ENCODE measurements around the gene CLEC17A.
"Not testable (repeated sequence)": the region's sequence is repeated elsewhere in the genome, so short reads cannot be mapped to it uniquely, and the experiment has no call there.

Gene CLEC17A

DNA sequence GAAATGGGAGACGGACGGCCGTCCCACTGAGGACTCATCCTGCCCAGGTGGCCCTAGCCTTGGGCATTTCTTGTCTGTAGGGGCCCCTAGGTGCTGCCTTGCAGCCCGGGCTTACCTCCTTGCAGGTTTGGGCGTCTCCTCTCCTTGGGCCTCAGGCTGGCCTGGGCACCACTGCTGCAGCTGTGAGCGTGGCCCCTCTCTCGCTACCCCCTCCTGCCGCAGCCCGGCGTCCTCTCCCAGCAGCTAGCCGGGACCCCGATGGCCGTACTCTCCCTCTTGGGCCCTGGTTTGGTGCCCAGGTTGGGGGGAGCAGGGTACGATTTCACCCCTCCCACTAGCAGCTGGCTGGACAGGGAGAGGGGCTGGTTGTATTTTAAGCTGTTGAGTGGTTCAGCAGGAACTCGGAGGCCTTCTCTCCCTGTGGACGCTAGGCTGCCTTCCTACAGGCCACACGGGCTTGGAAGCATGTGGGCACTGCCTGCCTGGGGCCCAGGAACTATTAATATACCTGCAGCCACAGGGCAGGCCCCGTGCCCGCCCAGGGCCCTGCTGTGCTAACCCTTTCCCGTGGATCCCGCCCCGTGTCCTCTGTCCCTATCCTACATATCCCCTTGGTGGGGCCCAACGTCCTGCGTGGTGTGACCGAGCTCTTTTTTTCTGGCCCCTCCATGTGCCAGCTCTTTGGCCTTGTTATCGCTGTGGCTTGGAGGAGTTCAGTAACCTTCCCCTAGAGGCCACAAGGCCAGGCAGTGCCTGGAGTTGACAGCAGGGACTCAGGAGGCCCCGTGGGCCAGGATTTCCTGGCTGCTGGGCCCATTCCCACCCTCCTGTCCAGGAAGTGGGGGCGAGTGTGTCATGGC, 22.7 kb upstream of the CLEC17A start:
- Histone ChIP-seq H3K27ac (ENCODE audit: low read length) (no peak overlapping the region), H3K9me3 (ENCODE audit: control insufficient read depth, insufficient read depth, low read length) (no peaks in the 10 kb centered on the region)

GRCh38 chr19:14560776-14561108, 22.1 kb upstream of the CLEC17A start:
- no CpG with 5 or more reads among the region's 6 CpGs for WGBS (ENCODE audit: insufficient coverage, insufficient read length)
- DNase-seq (ENCODE audit: low read depth, low spot score): no peak
- Histone ChIP-seq H3K4me1 (ENCODE audit: control insufficient read depth, insufficient read depth, low read length) (peaks cover 18% of the 10 kb centered on the region), H3K9me3 (ENCODE audit: control insufficient read depth, insufficient read depth, low read length) (no peaks in the 10 kb centered on the region), H3K36me3 (ENCODE audit: control insufficient read depth, insufficient read depth, low read length) (peaks cover 5% of the 10 kb centered on the region; the same call in 1 of the 2 replicates), H3K4me3 (ENCODE audit: low read length) (no peak overlapping the region), H3K27ac (ENCODE audit: low read length) (no peak overlapping the region), H3K27me3 (ENCODE audit: control insufficient read depth, insufficient read depth, low read length) (no peaks in the 10 kb centered on the region)

More for the DNA sequence above, 22.7 kb upstream of the CLEC17A start:
- peaks cover 18% of the 10 kb centered on the region for H3K4me1 ChIP-seq (ENCODE audit: control insufficient read depth, insufficient read depth, low read length)
- H3K4me3 ChIP-seq (ENCODE audit: low read length): no peak overlapping the region
- WGBS (ENCODE audit: insufficient coverage, insufficient read length): no CpG with 5 or more reads among the region's 28 CpGs
- H3K36me3 ChIP-seq (ENCODE audit: control insufficient read depth, insufficient read depth, low read length): peaks cover under 1% of the 10 kb centered on the region; the same call in 1 of the 2 replicates
- DNase-seq (ENCODE audit: low read depth, low spot score): no peak
- no peaks in the 10 kb centered on the region for H3K27me3 ChIP-seq (ENCODE audit: control insufficient read depth, insufficient read depth, low read length)

DNA sequence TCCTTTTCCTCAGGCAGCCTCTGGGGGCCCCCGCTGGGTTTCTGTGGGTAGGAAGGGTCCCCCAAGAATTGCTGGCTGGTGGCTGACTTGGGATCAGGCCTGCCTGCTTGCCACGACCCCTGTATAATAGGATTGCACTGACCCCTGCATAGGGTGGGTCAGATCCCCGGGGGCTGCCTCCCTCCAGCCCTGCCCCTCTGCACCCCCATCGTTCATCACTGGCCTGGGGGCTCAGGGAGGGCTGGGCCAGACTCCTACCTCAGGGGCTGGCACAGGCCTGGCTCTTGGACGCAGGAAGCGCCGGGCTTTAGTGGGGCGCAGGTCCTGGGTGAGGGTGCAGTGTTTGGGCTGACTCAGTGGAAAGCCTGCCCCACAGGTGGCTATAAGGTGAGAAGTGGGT, 21.6 kb upstream of the CLEC17A start:
- no peak for DNase-seq (ENCODE audit: low read depth, low spot score)
- H3K36me3 ChIP-seq (ENCODE audit: control insufficient read depth, insufficient read depth, low read length): peaks cover 5% of the 10 kb centered on the region; the same call in 1 of the 2 replicates
- no peaks in the 10 kb centered on the region for H3K9me3 ChIP-seq (ENCODE audit: control insufficient read depth, insufficient read depth, low read length)
- H3K4me1 ChIP-seq (ENCODE audit: control insufficient read depth, insufficient read depth, low read length): peaks cover 18% of the 10 kb centered on the region
- no peak overlapping the region for H3K4me3 ChIP-seq (ENCODE audit: low read length)
- no peaks in the 10 kb centered on the region for H3K27me3 ChIP-seq (ENCODE audit: control insufficient read depth, insufficient read depth, low read length)
- WGBS (ENCODE audit: insufficient coverage, insufficient read length): no CpG with 5 or more reads among the region's 8 CpGs
- no peak overlapping the region for H3K27ac ChIP-seq (ENCODE audit: low read length)

- Histone ChIP-seq H3K4me1 (ENCODE audit: control insufficient read depth, insufficient read depth, low read length) (peaks cover 18% of the 10 kb centered on the region), H3K9me3 (ENCODE audit: control insufficient read depth, insufficient read depth, low read length) (no peaks in the 10 kb centered on the region), H3K27me3 (ENCODE audit: control insufficient read depth, insufficient read depth, low read length) (no peaks in the 10 kb centered on the region), H3K4me3 (ENCODE audit: low read length) (no peak overlapping the region), H3K36me3 (ENCODE audit: control insufficient read depth, insufficient read depth, low read length) (peaks cover 7% of the 10 kb centered on the region; the same call in 1 of the 2 replicates), H3K27ac (ENCODE audit: low read length) (no peak overlapping the region)
- no peak for DNase-seq (ENCODE audit: low read depth, low spot score)
- WGBS (ENCODE audit: insufficient coverage, insufficient read length): no CpG with 5 or more reads among the region's 22 CpGs
These were observed 21.0 kb upstream of the CLEC17A start for GRCh38 chr19:14561847-14562351.

DNA sequence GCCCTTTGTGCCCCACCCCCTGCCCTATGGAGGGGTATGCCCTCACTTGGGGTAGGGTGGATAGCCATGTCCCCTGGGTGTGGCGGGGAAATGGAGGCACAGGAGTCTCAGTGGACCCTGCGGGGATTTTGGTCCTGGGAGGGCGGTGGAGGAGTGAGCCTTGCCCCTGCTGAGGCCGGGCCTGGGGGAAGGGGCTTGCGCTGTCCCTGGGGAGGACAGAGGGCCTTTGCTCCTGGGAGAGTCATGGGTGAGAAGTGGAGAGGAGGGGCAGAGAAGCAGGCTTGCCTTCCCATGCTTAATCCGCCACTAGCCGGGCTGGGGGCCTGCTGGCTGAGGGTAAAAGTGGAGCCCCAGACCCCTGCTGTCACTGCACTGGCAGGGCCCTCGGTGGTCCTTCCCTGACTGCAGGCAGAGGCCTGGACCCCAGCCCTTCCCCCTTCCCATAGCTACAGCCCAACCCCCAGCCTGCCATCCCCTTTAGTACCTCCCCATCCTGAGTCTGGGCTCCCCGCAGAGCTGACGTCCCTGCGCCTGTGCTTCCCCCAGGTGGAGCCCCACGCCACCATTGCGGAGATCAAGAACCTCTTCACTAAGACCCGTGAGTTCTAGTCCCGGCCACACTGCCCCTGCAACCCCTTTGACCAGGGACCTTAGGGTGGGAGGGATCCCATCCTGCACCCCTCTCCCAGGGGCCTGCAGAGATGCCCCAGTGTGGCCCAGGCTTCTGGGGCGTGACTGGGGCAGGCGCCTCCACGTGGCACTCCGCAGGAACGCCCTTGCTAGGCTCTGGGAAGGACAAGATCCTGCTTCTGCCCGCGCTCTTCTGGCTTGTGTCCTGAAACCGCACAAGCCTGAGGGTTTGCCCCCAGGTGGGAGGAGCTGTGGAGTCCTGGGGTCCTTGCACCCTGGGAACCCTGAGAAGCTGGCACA, 20.0 kb upstream of the CLEC17A start:
- peaks cover 7% of the 10 kb centered on the region; the same call in 1 of the 2 replicates for H3K36me3 ChIP-seq (ENCODE audit: control insufficient read depth, insufficient read depth, low read length)
- H3K4me1 ChIP-seq (ENCODE audit: control insufficient read depth, insufficient read depth, low read length): peaks cover 18% of the 10 kb centered on the region
- WGBS (ENCODE audit: insufficient coverage, insufficient read length): no CpG with 5 or more reads among the region's 23 CpGs
- H3K4me3 ChIP-seq (ENCODE audit: low read length): no peak overlapping the region
- DNase-seq (ENCODE audit: low read depth, low spot score): no peak
- no peaks in the 10 kb centered on the region for H3K27me3 ChIP-seq (ENCODE audit: control insufficient read depth, insufficient read depth, low read length)
- H3K9me3 ChIP-seq (ENCODE audit: control insufficient read depth, insufficient read depth, low read length): no peaks in the 10 kb centered on the region
- no peak overlapping the region for H3K27ac ChIP-seq (ENCODE audit: low read length)

- WGBS (ENCODE audit: insufficient coverage, insufficient read length): no CpG with 5 or more reads among the region's 16 CpGs
- Histone ChIP-seq H3K9me3 (ENCODE audit: control insufficient read depth, insufficient read depth, low read length) (no peaks in the 10 kb centered on the region), H3K27me3 (ENCODE audit: control insufficient read depth, insufficient read depth, low read length) (no peaks in the 10 kb centered on the region), H3K36me3 (ENCODE audit: control insufficient read depth, insufficient read depth, low read length) (peaks cover 7% of the 10 kb centered on the region; the same call in 1 of the 2 replicates), H3K4me3 (ENCODE audit: low read length) (no peak overlapping the region), H3K27ac (ENCODE audit: low read length) (no peak overlapping the region), H3K4me1 (ENCODE audit: control insufficient read depth, insufficient read depth, low read length) (peaks cover 16% of the 10 kb centered on the region)
- no peak for DNase-seq (ENCODE audit: low read depth, low spot score)
These were observed 19.3 kb upstream of the CLEC17A start for GRCh38 chr19:14563590-14563926.

DNA sequence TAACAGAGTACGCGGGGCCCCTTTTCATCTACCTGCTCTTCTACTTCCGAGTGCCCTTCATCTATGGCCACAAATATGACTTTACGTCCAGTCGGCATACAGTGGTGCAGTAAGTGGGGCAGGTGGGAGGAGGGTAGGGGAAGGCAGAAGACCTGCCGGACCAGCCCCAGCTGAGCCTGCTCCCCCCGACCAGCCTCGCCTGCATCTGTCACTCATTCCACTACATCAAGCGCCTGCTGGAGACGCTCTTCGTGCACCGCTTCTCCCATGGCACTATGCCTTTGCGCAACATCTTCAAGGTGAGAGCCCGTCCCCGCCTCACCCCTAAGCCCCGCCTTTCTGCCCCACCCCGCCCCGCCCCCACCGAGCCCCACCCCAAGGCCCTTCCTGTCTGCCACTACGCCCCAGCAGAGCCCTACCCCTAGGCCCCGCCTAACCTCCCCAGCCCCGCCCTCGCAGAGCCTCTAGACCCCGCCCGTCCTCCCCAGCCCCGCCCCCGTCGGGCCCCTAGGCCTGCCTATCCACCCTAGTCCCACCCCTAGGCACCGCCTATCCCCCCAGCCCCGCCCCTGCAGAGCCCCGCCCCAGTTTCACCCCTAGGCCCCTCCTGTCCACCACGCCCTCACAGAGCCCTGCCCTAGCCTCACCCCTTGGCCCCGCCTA, 18.8 kb upstream of the CLEC17A start:
- no CpG with 5 or more reads among the region's 33 CpGs for WGBS (ENCODE audit: insufficient coverage, insufficient read length)
- no peak for DNase-seq (ENCODE audit: low read depth, low spot score)
- Histone ChIP-seq H3K36me3 (ENCODE audit: control insufficient read depth, insufficient read depth, low read length) (peaks cover 7% of the 10 kb centered on the region; the same call in 1 of the 2 replicates), H3K27me3 (ENCODE audit: control insufficient read depth, insufficient read depth, low read length) (no peaks in the 10 kb centered on the region), H3K4me3 (ENCODE audit: low read length) (no peak overlapping the region), H3K9me3 (ENCODE audit: control insufficient read depth, insufficient read depth, low read length) (no peaks in the 10 kb centered on the region), H3K27ac (ENCODE audit: low read length) (no peak overlapping the region), H3K4me1 (ENCODE audit: control insufficient read depth, insufficient read depth, low read length) (peaks cover 14% of the 10 kb centered on the region)

DNA sequence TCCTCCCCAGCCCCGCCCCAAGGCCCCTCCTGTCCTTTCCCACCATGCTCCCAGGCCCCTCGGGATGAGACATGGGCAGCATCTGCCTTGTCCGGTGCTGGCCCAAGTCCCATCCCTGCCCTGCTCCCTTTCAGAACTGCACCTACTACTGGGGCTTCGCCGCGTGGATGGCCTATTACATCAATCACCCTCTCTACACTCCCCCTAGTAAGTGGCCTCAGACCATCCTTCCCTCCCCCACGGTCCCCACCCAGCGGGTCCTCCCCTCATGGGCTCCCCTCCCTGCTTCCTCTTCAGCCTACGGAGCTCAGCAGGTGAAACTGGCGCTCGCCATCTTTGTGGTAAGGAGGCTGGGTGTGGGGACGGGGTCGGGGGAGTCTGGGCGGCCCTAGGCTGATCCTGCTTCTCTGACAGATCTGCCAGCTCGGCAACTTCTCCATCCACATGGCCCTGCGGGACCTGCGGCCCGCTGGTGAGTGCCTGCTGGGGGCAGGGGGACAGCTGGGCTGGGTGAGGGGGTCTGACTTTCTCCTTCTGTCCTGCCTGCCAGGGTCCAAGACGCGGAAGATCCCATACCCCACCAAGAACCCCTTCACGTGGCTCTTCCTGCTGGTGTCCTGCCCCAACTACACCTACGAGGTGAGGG, 18.1 kb upstream of the CLEC17A start:
- WGBS (ENCODE audit: insufficient coverage, insufficient read length): no CpG with 5 or more reads among the region's 22 CpGs
- H3K4me3 ChIP-seq (ENCODE audit: low read length); H3K36me3 ChIP-seq (ENCODE audit: control insufficient read depth, insufficient read depth, low read length); DNase-seq (ENCODE audit: low read depth, low spot score); H3K27ac ChIP-seq (ENCODE audit: low read length); H3K9me3 ChIP-seq (ENCODE audit: control insufficient read depth, insufficient read depth, low read length); H3K27me3 ChIP-seq (ENCODE audit: control insufficient read depth, insufficient read depth, low read length): not testable (repeated sequence)
- H3K4me1 ChIP-seq (ENCODE audit: control insufficient read depth, insufficient read depth, low read length): peaks cover 14% of the 10 kb centered on the region

- no peaks in the 10 kb centered on the region for H3K27me3 ChIP-seq (ENCODE audit: control insufficient read depth, insufficient read depth, low read length)
- DNase-seq (ENCODE audit: low read depth, low spot score): no peak
- no CpG with 5 or more reads among the region's 22 CpGs for WGBS (ENCODE audit: insufficient coverage, insufficient read length)
- H3K4me3 ChIP-seq (ENCODE audit: low read length): no peak overlapping the region
- peaks cover 7% of the 10 kb centered on the region; the same call in 1 of the 2 replicates for H3K36me3 ChIP-seq (ENCODE audit: control insufficient read depth, insufficient read depth, low read length)
- peaks cover 13% of the 10 kb centered on the region for H3K4me1 ChIP-seq (ENCODE audit: control insufficient read depth, insufficient read depth, low read length)
- no peak overlapping the region for H3K27ac ChIP-seq (ENCODE audit: low read length)
- no peaks in the 10 kb centered on the region for H3K9me3 ChIP-seq (ENCODE audit: control insufficient read depth, insufficient read depth, low read length)
These were observed 17.6 kb upstream of the CLEC17A start for GRCh38 chr19:14565298-14565679.
